Trophoblast cell (in vitro differentiated cells and primary cell): ENCODE measurements around the gene RHEX.
A peak's percentile ranks its signal among the peaks of the same experiment; 100 is the strongest.
"Not testable (repeated sequence)": the region's sequence is repeated elsewhere in the genome, so short reads cannot be mapped to it uniquely, and the experiment has no call there.

ENCODE experiments used
- DNase-seq, 2 donors: peaks; one replicate each; pipeline ENCODE4 v3.0.0-alpha.2; 2016
- H2AFZ ChIP-seq: 2 replicates; pipeline ENCODE4 v1.6.1; 2013; ENCODE audit warnings: low read length, moderate library complexity, mild to moderate bottlenecking; ENCODE audit not compliant: insufficient read depth, poor library complexity
- H2AK5ac ChIP-seq: 2 replicates; pipeline ENCODE4 v1.6.1; 2013; ENCODE audit warnings: mild to moderate bottlenecking, low read length
- H2BK120ac ChIP-seq: 2 replicates; pipeline ENCODE4 v1.6.1; 2013; ENCODE audit warnings: low read length, mild to moderate bottlenecking, moderate library complexity; ENCODE audit not compliant: insufficient read depth, poor library complexity
- H2BK12ac ChIP-seq: 2 replicates; pipeline ENCODE4 v1.6.1; 2013; ENCODE audit warnings: mild to moderate bottlenecking, low read length, moderate library complexity
- H2BK5ac ChIP-seq: 2 replicates; pipeline ENCODE4 v1.6.1; 2013; ENCODE audit warnings: low read length, low read depth, moderate library complexity, mild to moderate bottlenecking; ENCODE audit not compliant: poor library complexity
- H3K14ac ChIP-seq: 2 replicates; pipeline ENCODE4 v1.6.1; 2013; ENCODE audit warnings: mild to moderate bottlenecking, low read length
- H3K18ac ChIP-seq: 2 replicates; pipeline ENCODE4 v1.6.1; 2013; ENCODE audit warnings: mild to moderate bottlenecking, low read length
- H3K23ac ChIP-seq: 2 replicates; pipeline ENCODE4 v1.6.1; 2013; ENCODE audit warnings: low read length
- H3K27ac ChIP-seq: 2 replicates; pipeline ENCODE4 v1.5.1; 2013; ENCODE audit warnings: low read depth, mild to moderate bottlenecking, inconsistent platforms, low read length, moderate library complexity
- H3K27me3 ChIP-seq: 2 replicates; pipeline ENCODE4 v1.6.1; 2013; ENCODE audit warnings: inconsistent platforms, mild to moderate bottlenecking, low read length, moderate library complexity; ENCODE audit not compliant: insufficient read depth
- H3K36me3 ChIP-seq, 2 experiments: 1 replicate in 1 of 2; 2 replicates in 1 of 2; pipeline ENCODE4 v1.6.1; 2013; ENCODE audit warnings: low read length in 2 of 2, mild to moderate bottlenecking in 2 of 2, moderate library complexity in 1 of 2; ENCODE audit not compliant: insufficient read depth in 2 of 2, control insufficient read depth in 1 of 2
- H3K4ac ChIP-seq: 2 replicates; pipeline ENCODE4 v1.6.1; 2013; ENCODE audit warnings: low read depth, mild to moderate bottlenecking, low read length, moderate library complexity
- H3K4me1 ChIP-seq, 2 experiments: 1 replicate in 1 of 2; 2 replicates in 1 of 2; pipeline ENCODE4 v1.6.1; 2013; ENCODE audit warnings: low read length in 2 of 2, mild to moderate bottlenecking in 2 of 2, moderate library complexity in 1 of 2; ENCODE audit not compliant: insufficient read depth in 2 of 2, control insufficient read depth in 1 of 2
- H3K4me2 ChIP-seq: 2 replicates; pipeline ENCODE4 v1.6.1; 2013; ENCODE audit warnings: inconsistent platforms, mild to moderate bottlenecking, low read length, moderate library complexity
- H3K4me3 ChIP-seq: 2 replicates; pipeline ENCODE4 v1.5.1; 2013; ENCODE audit warnings: mild to moderate bottlenecking, low read depth, low read length, inconsistent platforms
- H3K79me1 ChIP-seq: one replicate; pipeline ENCODE4 v1.6.1; 2013; ENCODE audit warnings: low read length
- H3K79me2 ChIP-seq: 2 replicates; pipeline ENCODE4 v1.6.1; 2013; ENCODE audit warnings: low read length, mild to moderate bottlenecking; ENCODE audit not compliant: control insufficient read depth, insufficient read depth, poor library complexity
- H3K9ac ChIP-seq: 2 replicates; pipeline ENCODE4 v1.6.1; 2013; ENCODE audit warnings: mild to moderate bottlenecking, low read length
- H3K9me3 ChIP-seq: 2 replicates; pipeline ENCODE4 v1.6.1; 2013; ENCODE audit warnings: low read depth, mild to moderate bottlenecking, control low read depth, inconsistent platforms, low read length; ENCODE audit not compliant: insufficient read depth
- H4K12ac ChIP-seq: 2 replicates; pipeline ENCODE4 v1.6.1; 2013; ENCODE audit warnings: low read depth, mild to moderate bottlenecking, low read length, moderate library complexity
- H4K8ac ChIP-seq: 2 replicates; pipeline ENCODE4 v1.6.1; 2013; ENCODE audit warnings: low read depth, mild to moderate bottlenecking, low read length, moderate library complexity
- H4K91ac ChIP-seq: one replicate; pipeline ENCODE4 v1.6.1; 2013; ENCODE audit warnings: low read depth, mild to moderate bottlenecking, low read length, moderate library complexity
- WGBS: extraction: QIAGEN DNeasy Blood & Tissue Kit; methylation state at CpG from one replicate; pipeline ENCODE4 v1.1.7; 2013; ENCODE audit warnings: missing lambda C conversion rate; ENCODE audit not compliant: insufficient read length, insufficient coverage; ENCODE audit errors: extremely low coverage; 5-methylcytosine and 5-hydroxymethylcytosine counted together

RHEX gene

GRCh38 chr1:206060844-206061243 is 7.9 kb downstream of the RHEX start:
- peaks cover 12 to 21% of the 10 kb centered on the region in 2 experiments for H3K4me1 ChIP-seq
- no peak overlapping the region for H4K8ac ChIP-seq
- H3K23ac ChIP-seq = no peak overlapping the region
- no peak overlapping the region for H3K9ac ChIP-seq
- H3K27me3 ChIP-seq = no peaks in the 10 kb centered on the region
- no peak overlapping the region for H2AFZ ChIP-seq
- H4K12ac ChIP-seq = no peak overlapping the region
- no peak overlapping the region for H3K4ac ChIP-seq
- H3K79me1 ChIP-seq = peaks cover 16% of the 10 kb centered on the region
- H3K79me2 ChIP-seq = peaks cover 7% of the 10 kb centered on the region
- no peak overlapping the region for H2AK5ac ChIP-seq
- H3K4me3 ChIP-seq = no peak overlapping the region
- H3K9me3 ChIP-seq = peaks cover 6% of the 10 kb centered on the region
- H3K27ac ChIP-seq = no peak overlapping the region
- H2BK5ac ChIP-seq = peak overlapping the region; percentile 78
- H4K91ac ChIP-seq = peak overlapping the region; percentile 93
- no peak for DNase-seq
- H3K36me3 ChIP-seq = no peaks in the 10 kb centered on the region
- H3K18ac ChIP-seq = no peak overlapping the region
- H2BK12ac ChIP-seq = peak overlapping the region; percentile 97
- WGBS = no CpG with 5 or more reads among the region's 3 CpGs
- H3K4me2 ChIP-seq = no peak overlapping the region
- peak overlapping the region; percentile 77 for H2BK120ac ChIP-seq
- peak overlapping the region; percentile 73 for H3K14ac ChIP-seq

- peaks cover 7% of the 10 kb centered on the region for H3K79me2 ChIP-seq
- H3K27me3 ChIP-seq = no peaks in the 10 kb centered on the region
- peaks cover 12 to 21% of the 10 kb centered on the region in 2 experiments for H3K4me1 ChIP-seq
- H3K27ac ChIP-seq = no peak overlapping the region
- no peak overlapping the region for H3K18ac ChIP-seq
- no peak overlapping the region for H3K9ac ChIP-seq
- peaks cover 6% of the 10 kb centered on the region for H3K9me3 ChIP-seq
- WGBS = no CpG with 5 or more reads among the region's 6 CpGs
- H2AK5ac ChIP-seq = no peak overlapping the region
- no peak overlapping the region for H4K91ac ChIP-seq
- no peak overlapping the region for H3K4ac ChIP-seq
- H4K12ac ChIP-seq = no peak overlapping the region
- H3K4me2 ChIP-seq = no peak overlapping the region
- H3K23ac ChIP-seq = no peak overlapping the region
- H4K8ac ChIP-seq = no peak overlapping the region
- H3K4me3 ChIP-seq = no peak overlapping the region
- H2BK5ac ChIP-seq = no peak overlapping the region
- no peak overlapping the region for H2AFZ ChIP-seq
- peaks cover 16% of the 10 kb centered on the region for H3K79me1 ChIP-seq
- no peak overlapping the region for H3K14ac ChIP-seq
- H3K36me3 ChIP-seq = no peaks in the 10 kb centered on the region
- no peak for DNase-seq
- H2BK120ac ChIP-seq = no peak overlapping the region
- H2BK12ac ChIP-seq = peak overlapping the region; percentile 35
Measured at GRCh38 chr1:206062464-206062863, 9.5 kb downstream of the RHEX start.

- Histone ChIP-seq H3K79me1 (peaks cover 13% of the 10 kb centered on the region), H3K4me1 (peaks cover 14 to 18% of the 10 kb centered on the region in 2 experiments)
- not testable (repeated sequence) for H3K9me3 ChIP-seq, H3K14ac ChIP-seq, H2BK5ac ChIP-seq, H2AFZ ChIP-seq, H4K91ac ChIP-seq, H3K18ac ChIP-seq, H3K4ac ChIP-seq, H3K27ac ChIP-seq, H2BK12ac ChIP-seq, DNase-seq, H4K8ac ChIP-seq, H3K23ac ChIP-seq, H3K4me2 ChIP-seq, H3K36me3 ChIP-seq, H3K79me2 ChIP-seq, H2AK5ac ChIP-seq, H4K12ac ChIP-seq, H3K4me3 ChIP-seq, H3K27me3 ChIP-seq, H2BK120ac ChIP-seq, H3K9ac ChIP-seq
- no CpG with 5 or more reads among the region's 35 CpGs for WGBS
Measured at GRCh38 chr1:206064001-206064400, 11.0 kb downstream of the RHEX start.

GRCh38 chr1:206064501-206064900 is 11.5 kb downstream of the RHEX start:
- not testable (repeated sequence) for H3K4me3 ChIP-seq, H3K4ac ChIP-seq, H3K14ac ChIP-seq, H2BK120ac ChIP-seq, H2BK12ac ChIP-seq, H3K9ac ChIP-seq, H2AK5ac ChIP-seq, H3K27ac ChIP-seq, H3K79me2 ChIP-seq, H3K36me3 ChIP-seq, H3K79me1 ChIP-seq, H2BK5ac ChIP-seq, H2AFZ ChIP-seq, H3K18ac ChIP-seq, H4K12ac ChIP-seq, H4K91ac ChIP-seq, H3K23ac ChIP-seq, H3K4me2 ChIP-seq, DNase-seq, H3K9me3 ChIP-seq, H3K27me3 ChIP-seq, H4K8ac ChIP-seq
- peaks cover 10 to 14% of the 10 kb centered on the region in 2 experiments for H3K4me1 ChIP-seq
- no CpG with 5 or more reads among the region's 25 CpGs for WGBS
